ENCODE results near the gene F2RL3. TPM values are rescaled to one million over a fixed set of nuclear protein-coding genes. Genes with fewer than 3 reads are reported as not detected.
"Not testable (repeated sequence)": the region's sequence is repeated elsewhere in the genome, so short reads cannot be mapped to it uniquely, and the experiment has no call there.

Gene F2RL3
- total RNA-seq, 1 experiment from 2014 or later, result 7.0 TPM

DNA sequence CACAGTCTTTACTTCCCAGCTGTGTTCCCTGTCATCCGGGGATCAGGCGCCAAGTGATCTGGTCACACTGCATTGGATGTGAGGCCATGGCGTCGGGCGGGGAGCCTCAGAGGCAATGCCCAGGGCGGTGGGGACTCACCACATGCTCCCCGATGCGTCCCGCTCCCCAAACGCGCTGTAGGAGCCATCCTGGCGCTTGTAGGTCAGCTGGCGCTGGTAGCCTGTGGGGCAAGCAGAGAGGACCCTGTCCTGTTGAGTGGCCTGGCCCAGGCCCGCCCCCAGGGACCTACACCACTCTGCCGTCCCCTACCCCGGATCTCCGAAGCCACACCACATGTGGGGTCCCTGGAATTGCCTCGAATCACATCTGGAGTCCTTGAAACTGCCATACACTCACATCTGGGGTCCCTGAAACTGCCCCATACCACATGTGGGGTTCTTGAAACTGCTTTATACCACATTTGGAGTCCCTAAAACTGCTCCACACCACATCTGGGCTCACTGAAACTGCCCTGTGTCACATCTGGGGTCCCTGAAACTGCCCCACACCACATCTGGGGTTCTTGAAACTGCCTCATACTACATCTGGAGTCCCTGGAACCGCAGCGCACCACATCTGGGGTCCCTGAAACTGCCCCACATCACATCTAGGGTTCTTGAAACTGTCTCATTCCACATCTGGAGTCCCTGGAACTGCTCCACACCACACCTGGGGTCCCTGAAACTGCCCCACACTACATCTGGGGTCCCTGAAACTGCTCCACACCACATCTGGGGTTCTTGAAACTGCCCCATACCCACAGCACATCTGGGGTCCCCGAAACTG, 33.2 kb downstream of the F2RL3 start:
- DNase-seq (ENCODE audit: low read depth), result no peak

DNA sequence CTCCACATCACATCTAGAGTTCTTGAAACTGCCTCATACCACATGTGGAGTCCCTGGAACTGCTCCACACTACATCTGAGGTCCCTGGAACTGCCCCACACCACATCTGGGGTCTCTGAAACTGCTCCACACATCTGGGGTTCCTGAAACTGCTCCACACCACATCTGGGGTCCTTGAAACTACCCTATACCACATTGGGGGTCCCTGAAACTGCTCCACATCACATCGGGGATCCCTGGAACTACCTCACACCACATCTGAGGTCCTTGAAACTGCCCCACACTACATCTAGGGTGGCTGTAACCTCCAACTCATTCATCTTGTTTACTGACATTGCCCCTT, 33.8 kb downstream of the F2RL3 start:
- no peak for DNase-seq (ENCODE audit: low read depth)

DNA sequence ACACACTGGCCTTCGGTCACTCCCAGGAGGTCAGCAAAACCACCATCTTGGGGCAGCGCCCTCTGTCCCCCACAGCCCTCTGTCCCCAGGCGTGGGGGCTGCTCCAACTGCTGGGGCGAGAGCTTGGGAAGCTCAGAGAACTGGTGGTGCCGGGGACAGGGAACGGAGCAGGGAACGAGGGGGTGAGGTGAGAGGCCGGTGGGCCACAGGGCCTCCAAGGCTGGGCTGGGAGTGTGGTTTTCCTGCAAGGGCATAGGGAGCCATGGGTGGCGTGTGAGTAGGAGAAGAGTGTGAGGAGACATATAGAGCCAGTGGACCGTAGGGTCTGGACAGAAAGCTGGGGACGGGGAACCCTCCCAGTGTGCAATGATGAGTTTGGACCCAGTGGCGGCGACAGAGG, 34.1 kb downstream of the F2RL3 start:
- no peak for DNase-seq (ENCODE audit: low read depth)

DNA sequence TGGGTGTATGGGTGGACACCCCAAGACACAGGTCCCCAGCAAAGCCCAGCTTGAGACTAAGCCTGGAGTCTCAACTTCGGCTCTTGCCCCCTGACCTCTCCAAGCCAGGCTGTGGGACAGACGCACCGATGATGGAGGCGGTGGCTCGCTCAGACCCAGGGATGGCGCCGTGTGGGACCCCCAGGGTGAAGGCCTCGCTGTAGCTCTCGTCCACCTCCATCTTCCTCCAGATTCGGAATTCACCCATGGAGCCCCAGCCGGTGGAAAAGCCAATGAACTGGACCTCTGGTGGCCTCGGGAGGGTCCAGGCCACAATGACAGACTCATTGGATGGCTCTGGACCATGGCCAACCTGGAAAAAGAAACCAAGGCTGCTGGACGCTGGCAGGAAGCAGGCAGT, 39.1 kb downstream of the F2RL3 start:
- no peak for DNase-seq (ENCODE audit: low read depth)

DNA sequence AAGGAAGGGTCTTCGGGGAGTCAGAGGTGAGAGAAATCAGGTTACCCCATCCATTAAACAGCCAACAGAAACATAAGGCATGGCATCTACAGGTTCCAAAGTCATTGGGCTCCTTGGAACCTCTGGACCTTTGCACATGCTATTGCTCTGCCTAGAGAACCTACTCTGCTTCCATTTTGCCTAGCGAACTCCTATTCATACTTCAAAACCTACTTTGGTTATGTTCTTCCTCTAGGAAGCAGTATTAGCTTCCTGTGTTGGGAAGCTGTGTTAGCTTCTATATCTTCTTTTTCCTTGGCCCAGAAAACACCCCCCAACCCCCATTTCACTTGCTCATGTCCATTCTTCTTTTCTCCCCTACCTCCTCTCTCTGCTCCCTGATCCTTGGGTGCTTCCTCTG, 39.6 kb downstream of the F2RL3 start:
- no peak for DNase-seq (ENCODE audit: low read depth)

DNA sequence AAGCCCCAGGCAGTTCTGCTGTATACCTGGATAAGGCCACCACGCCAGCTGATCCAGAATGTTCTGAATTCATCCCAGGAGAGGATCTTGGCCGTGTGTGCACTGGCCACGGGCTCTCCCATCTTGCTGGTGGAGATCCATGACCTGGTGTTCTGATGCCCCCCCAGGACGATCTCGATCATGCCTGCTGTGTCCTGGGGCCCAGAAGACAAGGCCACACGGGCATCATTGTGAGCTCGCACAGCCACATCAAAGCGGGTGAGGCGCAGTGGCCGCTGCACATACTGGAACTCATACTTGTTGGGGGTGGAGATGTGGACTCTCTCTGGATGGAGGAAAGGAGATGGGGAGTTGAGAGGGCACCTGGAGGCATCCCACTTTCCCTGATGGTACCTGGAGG, 40.1 kb downstream of the F2RL3 start:
- no peak for DNase-seq (ENCODE audit: low read depth)

DNA sequence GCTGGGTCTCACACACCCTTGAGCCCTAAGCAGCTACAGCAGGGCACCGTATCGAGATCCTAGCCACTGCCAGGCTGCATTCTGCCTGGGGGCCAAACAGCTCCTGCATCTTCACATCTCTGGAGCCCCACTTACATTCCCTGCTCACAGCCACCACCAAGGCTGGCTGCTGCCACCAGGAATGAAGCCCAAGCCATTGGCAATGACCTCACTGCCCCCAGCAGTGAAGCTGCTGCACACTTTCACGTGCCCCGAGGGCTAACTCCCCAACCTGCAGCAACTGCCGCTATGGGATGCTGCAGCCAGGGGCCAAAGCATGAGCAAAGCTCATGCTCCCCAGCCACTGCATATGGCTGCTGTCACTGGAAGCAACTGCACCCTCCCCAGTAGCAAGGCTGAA, 42.0 kb downstream of the F2RL3 start:
- DNase-seq (ENCODE audit: low read depth), result no peak

DNA sequence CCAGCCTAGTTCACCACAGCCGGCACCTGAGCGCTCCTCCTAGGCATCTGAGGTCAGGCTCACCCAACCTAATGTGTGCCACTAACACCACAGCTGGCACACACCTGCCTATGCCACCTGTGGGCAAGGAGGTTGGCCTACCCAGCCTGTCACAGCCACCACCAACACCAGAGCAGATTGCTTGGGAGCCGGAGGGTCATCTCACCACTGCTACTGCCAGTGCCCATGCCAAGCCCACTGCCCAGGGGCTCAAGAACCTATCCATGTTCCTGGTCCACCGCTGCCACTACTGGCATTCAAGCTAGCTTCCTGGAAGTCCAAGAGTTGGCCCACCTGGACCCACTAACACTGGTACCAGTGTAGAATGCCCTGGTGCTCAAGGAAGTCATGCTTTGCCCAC, 42.5 kb downstream of the F2RL3 start:
- DNase-seq (ENCODE audit: low read depth), result no peak

DNA sequence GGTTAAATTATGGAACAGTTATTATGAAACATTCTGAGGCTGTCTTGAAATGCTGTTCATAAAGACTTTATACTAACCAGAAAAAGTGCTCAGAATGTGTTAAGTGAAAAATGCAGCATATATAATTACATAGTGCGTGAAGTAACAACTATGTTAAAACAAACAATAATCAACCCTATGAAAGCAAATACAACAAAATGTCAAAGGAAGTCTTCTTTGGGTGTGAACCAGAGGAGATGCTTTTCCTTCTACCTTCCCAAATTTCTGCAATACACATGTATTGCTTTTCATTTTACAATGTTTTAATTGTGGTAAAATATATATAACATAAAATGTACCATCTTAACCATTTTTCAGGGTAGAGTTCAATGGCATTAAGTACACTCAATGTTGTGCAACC, 45.7 kb downstream of the F2RL3 start:
- no peak for DNase-seq (ENCODE audit: low read depth)

DNA sequence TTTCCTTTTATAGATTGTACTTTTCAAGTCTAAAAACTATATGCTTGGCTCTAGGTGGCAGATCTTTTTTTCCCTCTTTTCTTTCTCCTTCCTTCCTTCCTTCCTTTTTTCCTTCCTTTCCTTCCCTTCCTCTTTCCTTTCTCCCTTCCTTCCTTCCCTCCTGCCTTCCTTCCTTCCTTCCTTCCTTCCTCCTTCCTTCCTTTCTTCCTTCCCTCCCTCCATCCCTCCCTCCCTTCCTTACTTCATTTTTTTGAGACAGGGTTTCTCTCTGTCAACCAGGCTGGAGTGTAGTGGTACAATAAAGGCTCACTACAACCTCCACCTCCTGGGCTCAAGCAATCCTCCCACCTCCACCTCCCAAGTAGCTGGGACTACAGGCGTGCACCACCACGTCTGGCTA, 48.1 kb downstream of the F2RL3 start:
- no peak for DNase-seq (ENCODE audit: low read depth)

DNA sequence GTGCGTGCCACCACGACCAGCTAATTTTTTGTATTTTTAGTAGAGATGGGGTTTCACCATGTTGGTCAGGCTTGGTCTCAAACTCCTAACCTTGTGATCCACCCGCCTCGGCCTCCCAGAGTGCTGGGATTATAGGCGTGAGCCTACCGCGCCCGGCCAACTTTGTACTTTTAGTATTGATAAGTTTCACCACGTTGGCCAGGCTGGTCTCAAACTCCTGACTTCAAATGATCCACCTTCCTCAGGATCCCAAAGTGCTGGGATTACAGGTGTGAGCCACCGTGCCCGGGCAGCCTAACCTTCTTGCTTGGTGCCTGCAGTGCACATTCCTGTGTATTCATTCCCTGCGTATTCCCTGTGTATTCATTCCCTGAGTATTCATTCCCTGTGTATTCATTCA, 49.0 kb downstream of the F2RL3 start:
- not testable (repeated sequence) for DNase-seq (ENCODE audit: low read depth)

DNA sequence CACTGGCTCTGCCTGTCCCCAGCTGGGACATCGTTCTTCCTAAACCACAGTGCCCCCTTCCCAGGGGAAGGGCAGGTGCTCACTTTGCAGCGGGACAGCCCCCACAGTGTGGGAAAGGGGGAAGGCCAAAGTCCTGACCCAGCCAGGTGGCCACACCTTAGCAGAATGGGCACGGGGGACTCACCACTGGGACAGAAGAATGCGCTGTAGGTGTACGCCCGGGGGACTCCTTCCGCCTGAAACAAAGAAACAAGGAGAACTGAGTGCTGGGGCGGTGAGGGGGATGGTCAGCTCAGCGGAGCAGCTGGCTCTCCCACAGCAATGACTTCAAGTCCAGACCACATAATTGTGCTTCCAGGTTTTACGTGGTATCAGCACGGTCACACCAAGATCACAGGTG, 49.4 kb downstream of the F2RL3 start:
- no peak for DNase-seq (ENCODE audit: low read depth)

DNA sequence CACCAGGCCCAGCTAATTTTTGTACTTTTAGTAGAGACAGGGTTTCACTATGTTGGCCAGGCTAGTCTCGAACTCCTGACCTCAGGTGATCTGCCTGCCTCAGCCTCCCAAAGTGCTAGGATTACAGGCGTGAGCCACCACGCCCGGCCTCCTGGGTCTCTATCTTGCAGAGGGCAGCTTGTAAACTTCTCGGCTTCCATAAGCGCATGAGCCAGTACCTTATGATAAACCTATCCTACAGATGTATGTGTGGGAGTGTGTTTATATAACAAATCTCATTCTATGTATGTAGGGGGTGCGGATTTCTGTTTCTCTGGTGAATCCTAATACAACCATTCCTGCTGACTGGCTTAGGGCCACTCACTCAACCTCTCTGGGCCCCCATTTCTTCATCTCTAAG, 51.3 kb downstream of the F2RL3 start:
- not testable (repeated sequence) for DNase-seq (ENCODE audit: low read depth)

DNA sequence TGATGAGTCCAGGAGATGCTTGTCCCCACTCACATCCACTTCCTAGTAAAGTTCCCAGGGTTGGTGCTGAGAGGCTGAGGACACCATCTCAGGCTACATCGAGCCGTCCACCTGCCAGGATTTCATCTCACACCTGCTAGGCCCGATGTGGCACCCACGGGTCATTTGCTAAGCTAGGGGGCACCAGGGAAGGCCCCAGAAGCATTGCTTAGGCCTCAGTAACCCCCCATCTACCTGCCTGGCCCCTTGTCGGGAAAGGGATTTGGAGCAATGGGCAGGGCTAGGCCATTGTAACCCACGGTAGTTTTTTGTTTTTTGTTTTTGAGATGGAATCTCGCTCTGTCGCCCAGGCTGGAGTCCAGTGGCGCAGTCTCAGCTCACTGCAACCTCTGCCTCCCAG, 51.8 kb downstream of the F2RL3 start:
- DNase-seq (ENCODE audit: low read depth), result no peak

Other genes starting within 250 kb of the F2RL3 start
- gene SMIM7, start 228.9 kb upstream of the F2RL3 start, total RNA-seq (2014; rRNA removed; shearing (Covaris generic)), result 167 and 170 TPM in 2 replicates
- gene TMEM38A, start 227.9 kb upstream of the F2RL3 start, total RNA-seq (2014; rRNA removed; shearing (Covaris generic)), result 1.0 and 1.1 TPM in 2 replicates
- not detected in 2 replicates for gene NWD1, start 169.2 kb upstream of the F2RL3 start, total RNA-seq (2014; rRNA removed; shearing (Covaris generic))
- gene SIN3B, start 59.6 kb upstream of the F2RL3 start, total RNA-seq (2014; rRNA removed; shearing (Covaris generic)), result 14.3 and 16.5 TPM in 2 replicates
- not detected in 2 replicates for gene CPAMD8, start 137.8 kb downstream of the F2RL3 start, total RNA-seq (2014; rRNA removed; shearing (Covaris generic))
- 11.5 and 17.5 TPM in 2 replicates for gene HAUS8, start 186.5 kb downstream of the F2RL3 start, total RNA-seq (2014; rRNA removed; shearing (Covaris generic))
- 25.0 and 27.5 TPM in 2 replicates for gene MYO9B, start 186.8 kb downstream of the F2RL3 start, total RNA-seq (2014; rRNA removed; shearing (Covaris generic))

Measured in Daoy (cell line).